ES-I3 (cell line): ENCODE measurements around the gene ISG20L2.
A peak's percentile ranks its signal among the peaks of the same experiment; 100 is the strongest.

ENCODE experiments used
- H3K36me3 ChIP-seq: 2 replicates; pipeline ENCODE4 v1.6.1; 2013; ENCODE audit warnings: mild to moderate bottlenecking, low read length, control low read depth, moderate library complexity; ENCODE audit not compliant: insufficient read depth
- H3K4me1 ChIP-seq: 2 replicates; pipeline ENCODE4 v1.6.1; 2013; ENCODE audit warnings: mild to moderate bottlenecking, control low read depth, low read length; ENCODE audit not compliant: insufficient read depth
- H3K9ac ChIP-seq: 2 replicates; pipeline ENCODE4 v1.6.1; 2013; ENCODE audit warnings: low read depth, mild to moderate bottlenecking, low read length, moderate library complexity
- H3K9me3 ChIP-seq: 2 replicates; pipeline ENCODE4 v1.6.1; 2013; ENCODE audit warnings: mild to moderate bottlenecking, low read length, moderate library complexity; ENCODE audit not compliant: control insufficient read depth, insufficient read depth

ISG20L2 gene, protein sequence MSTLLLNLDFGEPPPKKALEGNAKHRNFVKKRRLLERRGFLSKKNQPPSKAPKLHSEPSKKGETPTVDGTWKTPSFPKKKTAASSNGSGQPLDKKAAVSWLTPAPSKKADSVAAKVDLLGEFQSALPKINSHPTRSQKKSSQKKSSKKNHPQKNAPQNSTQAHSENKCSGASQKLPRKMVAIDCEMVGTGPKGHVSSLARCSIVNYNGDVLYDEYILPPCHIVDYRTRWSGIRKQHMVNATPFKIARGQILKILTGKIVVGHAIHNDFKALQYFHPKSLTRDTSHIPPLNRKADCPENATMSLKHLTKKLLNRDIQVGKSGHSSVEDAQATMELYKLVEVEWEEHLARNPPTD

DNA sequence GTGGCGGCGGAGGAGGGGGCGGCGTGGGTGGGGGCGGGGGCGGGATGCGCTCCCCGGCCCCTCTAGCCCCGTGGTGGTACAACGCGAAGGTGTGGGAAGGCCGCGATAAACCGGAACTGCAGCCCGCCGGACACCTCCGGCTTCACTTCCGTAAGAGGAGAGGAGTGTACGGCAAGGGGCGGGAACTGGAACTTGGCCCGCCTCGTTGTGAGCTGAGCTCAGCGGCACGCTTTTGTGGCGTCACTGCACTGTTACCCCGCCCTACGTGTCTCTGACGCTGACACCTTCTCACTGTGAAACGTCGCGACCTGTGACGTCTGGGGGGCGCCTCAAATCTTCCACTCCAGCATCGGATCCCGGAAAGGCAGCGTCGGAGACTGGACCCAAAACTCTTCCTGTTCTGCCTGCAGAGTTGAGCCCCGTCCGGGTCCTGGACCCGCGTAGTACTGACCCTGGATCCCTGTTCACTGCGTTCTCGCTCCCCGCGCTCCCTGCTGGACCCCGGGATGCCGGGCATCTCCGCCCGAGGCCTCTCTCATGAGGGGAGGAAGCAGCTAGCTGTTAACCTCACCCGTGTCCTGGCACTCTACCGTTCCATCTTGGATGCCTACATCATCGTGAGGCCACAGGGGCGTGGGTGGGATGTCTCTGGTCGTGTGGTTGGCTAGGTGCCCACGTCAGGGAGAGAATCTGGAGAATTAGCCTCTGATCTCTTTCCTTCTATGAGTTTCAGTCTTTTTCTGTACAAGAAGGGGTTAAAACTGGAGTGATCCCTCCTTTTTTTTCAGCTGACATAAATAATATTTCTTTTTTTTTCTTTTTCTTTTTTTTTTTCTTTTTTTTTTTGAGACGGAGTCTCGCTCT lies at the start of gene ISG20L2:
ISG20L2 (minus strand) TSS at position 168 of the 864 bp plus-strand sequence. CDS start 1,114 bp downstream, outside the sequence.
- peak within 1 kb of the TSS; percentile 97 for H3K9ac ChIP-seq
- H3K4me1 ChIP-seq = peaks cover 8% of the 10 kb centered on the region
- peaks cover 5% of the 10 kb centered on the region for H3K36me3 ChIP-seq
- H3K9me3 ChIP-seq = no peaks in the 10 kb centered on the region

DNA sequence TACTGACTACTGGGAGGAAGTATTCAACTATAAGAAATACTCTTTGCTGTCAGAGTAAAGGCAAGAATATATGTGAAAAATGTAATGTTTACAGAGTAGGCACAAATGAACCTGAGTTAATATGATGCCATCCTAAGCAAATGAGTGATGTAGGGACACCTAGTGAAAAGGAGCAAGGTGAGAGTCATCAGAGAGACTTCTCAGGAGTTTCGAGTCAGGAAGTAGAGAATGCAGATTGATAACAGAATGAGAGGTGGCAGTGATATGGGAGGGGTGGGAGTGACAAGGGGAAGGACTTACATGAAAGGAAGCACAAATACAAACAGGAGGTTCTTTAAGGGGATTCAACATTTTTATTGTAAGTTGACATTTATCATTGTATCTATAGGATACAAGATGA lies 49.0 kb upstream of the ISG20L2 start:
- Histone ChIP-seq H3K36me3 (0 out of 2 replicates have a peak, but pooled peaks cover 3% of the 10 kb centered on the region), H3K9me3 (no peaks in the 10 kb centered on the region), H3K9ac (no peak overlapping the region), H3K4me1 (no peaks in the 10 kb centered on the region)

DNA sequence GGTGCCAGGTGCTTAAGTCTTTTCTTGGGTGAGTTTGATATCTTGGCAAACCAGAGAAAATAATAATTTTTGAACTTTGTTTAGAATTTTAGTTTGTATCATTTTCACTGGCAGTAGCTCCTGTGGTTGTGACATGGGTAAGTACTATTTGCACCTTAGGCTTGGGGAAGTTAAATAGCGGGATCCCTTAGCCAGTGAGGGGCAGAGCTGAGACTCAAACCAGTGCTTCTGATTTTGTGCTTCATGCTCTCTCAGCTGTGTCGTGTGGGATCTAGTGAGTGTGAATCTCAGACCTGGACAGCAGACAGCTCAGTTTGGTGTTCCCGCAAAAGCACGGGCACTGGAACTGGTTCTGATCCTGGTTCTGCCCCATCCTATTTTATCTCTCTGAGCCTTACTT lies 48.4 kb upstream of the ISG20L2 start:
- Histone ChIP-seq H3K4me1 (no peaks in the 10 kb centered on the region), H3K36me3 (no peaks in the 10 kb centered on the region), H3K9me3 (no peaks in the 10 kb centered on the region), H3K9ac (no peak overlapping the region)

DNA sequence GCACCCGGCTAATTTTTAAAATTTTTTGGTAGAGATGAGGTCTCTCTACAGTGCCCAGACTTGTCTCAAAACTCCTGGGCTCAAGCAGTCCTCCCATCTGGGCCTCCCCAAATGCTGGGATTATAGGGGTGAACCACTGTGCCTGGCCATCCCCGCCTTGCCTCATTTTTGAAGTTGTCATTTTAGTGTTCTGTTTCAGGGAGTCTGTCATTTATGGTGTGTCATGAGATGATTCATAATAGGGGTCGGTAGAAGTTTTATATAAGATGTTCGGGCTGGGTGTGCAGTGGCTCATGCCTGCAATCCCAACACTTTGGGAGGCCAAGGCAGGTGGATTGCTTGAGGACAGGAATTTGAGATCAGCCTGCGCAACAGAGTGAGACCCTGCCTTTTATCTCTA lies 47.2 kb upstream of the ISG20L2 start:
- Histone ChIP-seq H3K9me3 (no peaks in the 10 kb centered on the region), H3K9ac (no peak overlapping the region), H3K4me1 (no peaks in the 10 kb centered on the region), H3K36me3 (no peaks in the 10 kb centered on the region)

DNA sequence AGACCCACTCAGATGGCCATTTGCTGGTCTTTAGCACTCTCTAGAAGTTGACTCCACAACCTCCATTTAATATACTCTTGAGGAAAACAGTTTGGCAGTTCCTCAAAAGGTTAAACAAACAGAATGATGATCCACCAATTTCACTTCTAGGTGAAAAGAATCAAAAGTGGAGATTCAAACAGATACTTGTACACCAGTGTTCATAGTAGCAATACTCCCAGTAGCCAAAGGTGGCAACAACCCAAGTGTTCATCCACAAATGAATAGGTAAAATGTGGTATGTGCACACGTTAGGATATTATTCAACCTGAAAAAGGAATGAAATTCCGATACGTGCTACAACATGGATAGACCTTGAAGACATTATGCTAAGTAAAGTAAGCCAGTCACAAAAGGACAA lies 45.0 kb upstream of the ISG20L2 start:
- H3K9ac ChIP-seq = no peak overlapping the region
- no peaks in the 10 kb centered on the region for H3K9me3 ChIP-seq
- peaks cover 5% of the 10 kb centered on the region; the same call in 1 of the 2 replicates for H3K36me3 ChIP-seq
- H3K4me1 ChIP-seq = peaks cover 4% of the 10 kb centered on the region

DNA sequence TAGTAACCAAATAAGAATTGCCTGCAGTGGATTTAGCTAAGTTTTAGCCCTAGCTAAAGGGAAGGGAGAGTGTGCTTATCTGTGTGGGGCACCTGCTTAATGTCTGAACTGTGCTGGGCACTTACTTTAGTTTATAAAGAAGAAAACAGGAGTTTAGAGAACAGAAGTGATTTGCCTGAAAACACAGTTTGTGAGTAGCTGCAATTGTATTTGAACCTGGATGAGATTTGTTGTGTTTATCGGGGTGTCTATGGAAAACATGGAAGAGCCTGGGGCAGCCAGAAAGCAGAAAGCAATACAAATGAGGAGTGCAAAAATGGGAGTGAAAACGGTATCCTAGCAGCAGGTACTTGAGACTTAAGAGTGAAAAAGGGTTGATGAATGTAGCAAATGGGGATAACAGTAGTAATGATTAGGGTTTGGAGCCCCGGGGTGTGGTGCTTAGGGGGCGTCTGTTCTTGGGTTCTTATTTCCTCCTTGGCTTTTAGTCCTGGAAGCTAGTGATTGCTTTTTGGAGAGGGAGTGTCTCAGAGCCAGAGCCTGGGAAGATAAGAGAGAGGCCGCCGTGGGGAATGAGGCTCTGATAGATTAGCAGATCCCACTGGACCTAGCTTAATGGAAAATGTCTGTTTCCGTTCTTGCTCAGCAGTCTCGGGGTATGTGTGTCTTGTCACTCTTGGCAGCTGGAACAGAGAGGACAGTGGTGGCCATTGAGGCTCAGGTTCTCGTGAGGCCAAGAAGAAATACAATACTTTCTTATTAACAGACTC lies 44.3 kb upstream of the ISG20L2 start:
- Histone ChIP-seq H3K4me1 (peaks cover 4% of the 10 kb centered on the region), H3K9me3 (no peaks in the 10 kb centered on the region), H3K36me3 (peaks cover 5% of the 10 kb centered on the region; the same call in 1 of the 2 replicates), H3K9ac (no peak overlapping the region)

DNA sequence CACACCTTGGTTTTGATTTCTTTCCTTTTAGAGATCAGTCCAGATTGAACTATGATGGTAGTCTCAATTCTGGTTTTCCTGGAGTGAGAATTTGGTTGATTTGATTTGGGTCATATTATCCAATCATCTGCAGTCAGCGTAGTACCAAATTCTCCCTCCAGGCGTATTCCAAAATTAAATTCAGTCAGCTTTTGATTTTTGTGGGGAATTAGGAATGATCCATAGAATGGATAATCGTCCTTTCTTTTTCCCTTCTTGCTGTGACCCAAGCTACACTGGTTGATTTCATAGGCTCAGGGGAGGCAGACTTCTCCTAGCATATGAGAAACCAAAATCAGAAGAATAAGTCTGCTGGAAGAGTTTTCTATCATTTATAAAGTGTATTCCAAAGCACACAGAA lies 43.7 kb upstream of the ISG20L2 start:
- H3K36me3 ChIP-seq = peaks cover 5% of the 10 kb centered on the region; the same call in 1 of the 2 replicates
- no peaks in the 10 kb centered on the region for H3K9me3 ChIP-seq

DNA sequence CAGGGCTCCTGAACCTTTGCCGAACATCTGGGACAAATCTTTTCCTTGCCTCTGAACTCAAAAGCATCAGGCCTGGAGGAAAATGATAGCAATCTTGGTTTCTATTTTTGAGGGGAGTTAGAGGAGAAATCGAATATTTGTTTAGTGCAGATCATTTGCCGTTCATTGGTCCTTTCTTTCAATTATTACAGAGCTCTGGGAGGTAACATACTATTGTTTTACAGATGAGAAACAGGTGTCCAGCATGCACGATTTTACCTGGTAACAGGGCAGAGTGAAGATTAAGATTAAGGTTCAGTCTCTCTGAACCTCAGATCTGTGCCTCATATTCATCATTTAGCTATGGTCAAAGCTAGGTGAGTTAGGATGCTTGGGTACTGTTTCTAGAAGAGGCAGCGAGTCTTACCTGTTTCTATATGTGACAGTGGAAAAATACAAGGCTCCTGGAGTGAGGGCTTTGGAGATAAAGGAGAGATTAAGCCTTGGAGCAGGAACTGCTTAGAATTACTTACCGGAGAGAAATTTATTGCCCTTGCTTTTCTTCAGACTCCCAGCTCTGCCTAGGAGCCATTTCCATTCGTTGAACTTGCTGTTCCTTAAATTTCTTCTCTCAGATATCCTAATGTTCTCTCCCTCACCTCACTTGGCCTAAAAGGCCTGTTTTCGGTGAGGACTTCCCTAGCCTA lies 40.2 kb upstream of the ISG20L2 start:
- Histone ChIP-seq H3K36me3 (peaks cover 5% of the 10 kb centered on the region; the same call in 1 of the 2 replicates), H3K4me1 (peaks cover 4% of the 10 kb centered on the region), H3K9me3 (no peaks in the 10 kb centered on the region)

More for the DNA sequence above, 43.7 kb upstream of the ISG20L2 start:
- Histone ChIP-seq H3K4me1 (peaks cover 4% of the 10 kb centered on the region), H3K9ac (no peak overlapping the region)

DNA sequence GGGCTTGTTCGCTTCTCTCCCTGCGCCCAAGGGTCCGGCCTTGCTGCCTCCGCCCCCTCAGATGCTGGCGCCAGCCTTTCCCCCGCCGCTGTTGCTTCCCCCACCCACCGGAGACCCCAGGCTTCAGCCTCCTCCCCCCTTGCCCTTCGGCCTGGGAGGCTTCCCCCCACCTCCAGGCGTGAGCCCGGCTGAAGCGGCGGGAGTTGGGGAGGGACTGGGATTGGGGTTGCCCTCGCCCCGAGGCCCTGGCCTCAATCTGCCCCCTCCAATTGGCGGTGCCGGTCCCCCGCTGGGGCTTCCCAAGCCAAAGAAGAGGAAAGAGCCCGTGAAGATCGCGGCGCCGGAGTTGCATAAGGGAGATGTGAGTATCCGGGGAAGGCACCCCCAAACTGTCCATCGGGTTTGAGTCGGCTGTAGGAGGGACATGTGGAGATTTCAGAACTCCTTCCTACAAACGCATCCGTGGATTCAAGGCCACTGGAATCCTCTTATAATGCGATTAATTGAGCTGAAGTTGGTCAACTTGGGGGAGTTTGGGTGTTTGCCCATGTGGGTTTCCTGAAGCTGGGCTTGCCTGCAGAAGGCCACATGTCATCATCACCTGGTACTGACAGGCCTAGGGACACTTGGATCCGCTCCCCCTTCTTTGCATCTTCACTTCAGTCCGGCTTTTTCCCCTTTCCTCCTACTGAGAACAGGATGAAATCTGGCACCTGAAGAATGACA lies 39.5 kb upstream of the ISG20L2 start:
- Histone ChIP-seq H3K9ac (peak overlapping the region; percentile 91), H3K9me3 (no peaks in the 10 kb centered on the region), H3K36me3 (peaks cover 5% of the 10 kb centered on the region; the same call in 1 of the 2 replicates), H3K4me1 (peaks cover 4% of the 10 kb centered on the region)

More for the DNA sequence above, 40.2 kb upstream of the ISG20L2 start:
- peak overlapping the region; percentile 91; the same call in 1 of the 2 replicates for H3K9ac ChIP-seq

DNA sequence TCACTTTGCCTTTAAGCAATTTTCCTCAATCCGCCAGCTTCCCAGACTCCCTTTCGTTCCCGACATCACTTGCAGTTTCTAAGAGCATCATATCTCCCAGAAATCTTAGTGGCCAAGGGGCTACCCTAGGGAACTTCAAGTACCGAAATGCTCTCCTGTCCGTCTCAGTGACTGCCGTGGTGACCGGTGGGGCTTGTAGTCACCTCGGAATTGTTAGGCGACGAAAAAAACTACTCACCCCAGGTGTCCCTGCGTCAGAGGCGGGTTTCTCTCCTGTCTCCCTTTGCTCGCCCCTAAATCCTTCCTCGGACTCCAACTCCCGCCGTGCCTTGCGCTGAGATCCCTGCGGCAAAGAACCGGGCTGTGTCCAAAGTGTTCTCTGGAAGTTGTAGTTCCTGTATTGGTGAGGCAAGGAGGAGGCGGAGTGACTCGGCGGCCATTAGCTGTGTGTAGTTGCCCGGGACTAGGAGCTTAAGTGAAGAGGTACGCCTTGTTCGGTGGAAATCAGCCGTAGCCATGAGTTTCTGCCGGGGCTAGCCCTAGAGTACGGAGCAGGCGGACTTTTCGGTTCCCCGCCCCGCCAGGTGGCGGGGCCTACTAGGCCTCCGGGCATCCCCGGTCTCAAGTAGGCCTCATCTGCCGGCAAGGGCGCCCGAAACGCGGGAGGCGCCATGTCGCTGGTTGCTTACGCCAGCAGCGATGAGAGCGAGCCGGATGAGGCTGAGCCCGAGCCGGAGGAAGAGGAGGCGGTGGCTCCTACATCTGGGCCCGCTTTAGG lies 38.7 kb upstream of the ISG20L2 start, which contains the start of gene PRCC:
PRCC (plus strand) TSS at position 435 of the 778 bp plus-strand sequence; CDS start at position 672, 237 bp downstream.
- Histone ChIP-seq H3K4me1 (peaks cover 4% of the 10 kb centered on the region), H3K9ac (peak within 1 kb of the TSS; percentile 91), H3K36me3 (peaks cover 5% of the 10 kb centered on the region; the same call in 1 of the 2 replicates), H3K9me3 (no peaks in the 10 kb centered on the region)

DNA sequence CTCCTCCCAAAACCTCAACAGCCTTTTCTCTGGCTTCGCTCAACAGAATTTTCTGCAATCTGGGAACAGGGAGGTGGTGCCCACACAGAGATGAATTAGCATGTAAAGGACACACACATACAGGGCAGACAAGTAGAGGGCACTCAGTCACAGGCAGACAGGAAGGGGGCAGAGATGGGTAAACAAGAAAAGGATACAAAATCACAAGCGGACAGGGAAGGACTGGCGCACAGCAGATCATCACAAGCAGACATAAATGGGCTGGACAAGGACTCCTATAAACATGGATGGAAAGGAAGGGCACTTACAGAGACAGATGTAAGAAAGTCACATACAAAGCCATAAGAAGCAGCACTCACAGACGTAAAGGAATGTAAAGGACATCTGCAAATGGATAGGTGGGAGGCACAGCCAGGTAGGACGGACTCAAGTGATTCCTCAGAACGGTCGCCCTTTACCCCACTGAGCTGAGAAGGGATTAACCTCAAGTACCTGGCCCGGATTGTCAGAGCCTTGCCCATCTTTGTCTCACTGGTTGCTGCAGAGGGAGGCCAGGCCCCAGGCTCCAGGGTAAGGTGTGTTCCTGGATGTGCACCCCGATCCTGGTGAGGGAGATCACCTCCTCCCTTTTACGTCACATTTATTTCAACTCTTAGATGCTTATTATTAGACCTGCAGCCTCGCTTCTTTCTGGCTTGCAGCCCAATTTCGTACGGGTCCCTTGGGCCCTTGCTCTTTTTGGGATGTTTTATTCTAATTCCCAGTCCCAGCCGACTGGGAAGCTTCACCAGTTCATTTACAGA lies 37.9 kb upstream of the ISG20L2 start:
- Histone ChIP-seq H3K9me3 (no peaks in the 10 kb centered on the region), H3K4me1 (peaks cover 4% of the 10 kb centered on the region), H3K9ac (peak overlapping the region; percentile 73), H3K36me3 (peaks cover 5% of the 10 kb centered on the region; the same call in 1 of the 2 replicates)

DNA sequence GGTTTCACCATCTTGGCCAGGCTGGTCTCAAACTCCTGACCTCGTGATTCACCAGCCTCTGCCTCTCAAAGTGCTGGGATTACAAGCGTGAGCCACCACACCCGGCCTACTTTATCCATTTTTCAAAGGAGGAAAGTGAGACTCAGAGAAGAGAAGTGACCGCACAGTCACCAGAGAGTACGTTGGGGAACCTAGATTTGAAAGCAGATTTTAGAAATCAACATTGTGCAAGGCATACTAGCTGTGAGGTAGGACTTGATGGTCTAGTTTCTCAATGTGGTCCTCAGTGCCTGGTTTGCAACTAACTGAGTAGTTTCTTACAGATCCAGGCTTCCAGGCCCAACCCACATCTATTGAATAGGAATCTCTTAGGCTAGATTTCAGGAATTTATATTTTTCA lies 37.1 kb upstream of the ISG20L2 start:
- Histone ChIP-seq H3K36me3 (peaks cover 5% of the 10 kb centered on the region; the same call in 1 of the 2 replicates), H3K9me3 (no peaks in the 10 kb centered on the region), H3K4me1 (peaks cover 4% of the 10 kb centered on the region), H3K9ac (no peak overlapping the region)
